ENCODE measurements around the gene CMTM8. TPM values are rescaled to one million over a fixed set of nuclear protein-coding genes. Genes with fewer than 3 reads are reported as not detected.

The CMTM8 gene
- total RNA-seq, 1 donor from 2014 or later: not detected

DNA sequence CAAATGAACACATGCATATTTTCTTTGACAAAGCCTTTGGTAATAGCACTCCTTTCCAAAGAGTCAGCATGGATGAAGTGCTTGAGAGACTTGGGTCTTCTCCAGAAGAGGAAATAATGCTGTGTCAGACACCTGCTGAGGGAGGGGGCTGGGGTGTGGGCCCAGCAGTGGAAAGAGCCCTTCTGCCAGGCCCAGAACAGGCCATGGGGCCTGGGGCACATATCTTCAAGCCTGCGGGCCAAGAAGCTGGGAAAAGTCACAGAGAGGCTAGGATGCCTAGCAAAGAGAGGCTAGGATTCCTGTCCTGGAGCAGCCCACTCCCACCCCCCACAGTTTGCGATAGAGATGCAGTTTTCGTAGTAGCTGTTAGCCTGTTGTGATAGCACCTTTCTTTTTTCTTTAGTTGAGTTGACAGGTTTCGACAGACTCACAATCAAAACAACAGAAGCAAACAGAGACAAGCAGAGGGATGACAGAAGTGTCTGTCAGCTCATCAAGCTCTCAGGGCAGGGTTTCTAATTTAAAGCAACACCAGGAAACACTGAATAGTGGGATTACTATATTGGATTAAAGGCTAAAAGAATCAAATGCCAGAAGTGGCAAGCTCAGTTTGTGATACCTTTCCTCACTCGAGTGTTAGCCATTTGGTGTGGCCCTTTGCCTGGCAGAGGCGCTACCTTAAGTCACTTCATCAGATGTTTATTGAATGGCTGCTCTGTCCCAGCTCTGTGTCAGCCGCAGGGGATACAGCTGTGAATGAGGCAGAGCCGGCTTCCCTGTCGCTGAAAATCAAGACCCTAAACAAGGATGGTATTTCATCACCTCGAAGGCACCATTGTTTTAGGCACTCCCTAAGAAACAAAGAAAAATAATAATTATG, 172.1 kb downstream of the CMTM8 start:
- no peaks in the 10 kb centered on the region for H3K9me3 ChIP-seq (ENCODE audit: control insufficient read depth in 3 of 3, low read length in 3 of 3)
- no peak overlapping the region for H3K9ac ChIP-seq (ENCODE audit: low read depth in 1 of 3, low read length in 3 of 3)
- no peak overlapping the region for H3K4me3 ChIP-seq (ENCODE audit: low read length in 3 of 3)
- H3K27me3 ChIP-seq (ENCODE audit: control insufficient read depth in 3 of 3, insufficient read depth in 3 of 3, low read length in 3 of 3): no peaks in the 10 kb centered on the region
- H3K4me1 ChIP-seq (ENCODE audit: control insufficient read depth in 3 of 3, insufficient read depth in 3 of 3, low read length in 3 of 3): peaks cover 3 to 8% (median 5%) of the 10 kb centered on the region in 3 donors
- H3K27ac ChIP-seq (ENCODE audit: low read depth, low read length): no peak overlapping the region
- H3K36me3 ChIP-seq (ENCODE audit: control insufficient read depth in 3 of 3, insufficient read depth in 3 of 3, low read length in 3 of 3): no peaks in the 10 kb centered on the region

DNA sequence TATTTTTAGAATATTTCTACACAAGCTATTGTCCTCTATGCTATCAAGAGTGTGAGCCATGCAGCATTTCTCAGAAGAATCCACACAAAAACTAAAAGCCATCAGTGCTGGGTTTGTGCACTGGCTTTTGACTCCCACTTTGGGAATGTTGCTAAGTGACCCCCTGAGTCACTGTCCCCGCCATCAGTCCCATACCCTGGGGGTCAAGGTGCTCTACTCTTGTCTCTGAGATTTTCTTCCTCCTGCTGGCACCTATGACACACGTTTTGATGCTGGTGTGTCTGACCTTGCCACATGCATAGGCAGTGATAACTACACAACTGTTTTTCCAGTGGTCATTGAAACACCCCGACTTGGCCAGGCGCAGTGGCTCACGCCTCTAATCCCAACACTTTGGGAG, 173.0 kb downstream of the CMTM8 start:
- H3K36me3 ChIP-seq (ENCODE audit: control insufficient read depth in 3 of 3, insufficient read depth in 3 of 3, low read length in 3 of 3): no peaks in the 10 kb centered on the region
- H3K27me3 ChIP-seq (ENCODE audit: control insufficient read depth in 3 of 3, insufficient read depth in 3 of 3, low read length in 3 of 3): no peaks in the 10 kb centered on the region
- H3K27ac ChIP-seq (ENCODE audit: low read depth, low read length): no peak overlapping the region
- no peak overlapping the region for H3K4me3 ChIP-seq (ENCODE audit: low read length in 3 of 3)
- no peak overlapping the region for H3K9ac ChIP-seq (ENCODE audit: low read depth in 1 of 3, low read length in 3 of 3)
- no peaks in the 10 kb centered on the region for H3K9me3 ChIP-seq (ENCODE audit: control insufficient read depth in 3 of 3, low read length in 3 of 3)
- H3K4me1 ChIP-seq (ENCODE audit: control insufficient read depth in 3 of 3, insufficient read depth in 3 of 3, low read length in 3 of 3): peaks cover 3 to 8% (median 5%) of the 10 kb centered on the region in 3 donors

DNA sequence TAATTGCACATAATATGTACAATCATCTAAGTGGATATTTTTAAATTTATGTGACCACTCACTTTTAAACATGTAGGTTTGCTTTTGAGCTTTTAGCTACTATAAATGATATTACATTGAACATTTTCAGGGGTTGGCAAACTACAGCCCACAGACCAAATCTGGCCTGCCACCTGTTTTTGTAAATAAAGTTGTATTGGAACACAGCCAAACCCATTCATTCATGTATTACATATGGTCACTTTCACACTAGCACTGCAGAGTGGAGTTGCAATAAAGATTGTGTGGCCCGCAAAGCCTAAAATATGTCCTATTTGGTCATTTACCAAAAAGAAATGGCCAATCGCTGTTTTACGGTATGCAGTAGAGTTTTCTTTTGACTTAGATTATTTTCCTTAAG, 174.4 kb downstream of the CMTM8 start:
- Histone ChIP-seq H3K4me3 (ENCODE audit: low read length in 3 of 3) (no peak overlapping the region), H3K9me3 (ENCODE audit: control insufficient read depth in 3 of 3, low read length in 3 of 3) (no peaks in the 10 kb centered on the region)

DNA sequence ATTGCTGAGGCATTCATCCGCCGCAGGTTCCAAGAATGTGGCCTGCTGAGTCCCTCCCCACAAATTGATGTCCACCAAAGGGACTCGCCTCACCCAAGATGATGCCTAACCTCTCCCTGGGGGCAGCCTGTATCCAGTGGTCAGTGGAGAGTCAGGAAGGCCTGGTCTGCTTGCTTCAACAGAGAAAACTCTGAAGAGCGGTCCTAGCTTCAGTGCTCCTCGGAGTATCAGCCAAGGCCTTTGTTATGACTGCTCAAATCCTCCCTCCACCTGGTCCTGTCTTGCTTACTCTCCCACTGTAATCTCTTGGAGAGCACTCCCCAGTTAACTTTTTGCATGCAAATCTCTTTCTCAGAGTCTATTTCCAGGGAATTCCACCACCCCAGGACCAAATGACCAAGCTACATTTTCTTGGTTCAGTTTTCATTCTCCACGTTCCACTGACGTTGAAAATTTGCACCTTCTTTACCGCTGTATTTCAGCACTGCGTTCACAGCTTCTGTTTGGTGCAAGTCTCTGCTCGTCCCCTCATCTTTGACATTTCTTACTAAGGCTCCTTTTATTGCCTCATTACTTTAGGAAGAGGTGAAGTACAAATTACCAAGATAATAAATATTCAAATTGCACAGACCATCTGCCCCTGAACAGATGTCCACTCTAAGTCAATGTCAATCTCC, 175.5 kb downstream of the CMTM8 start:
- no peaks in the 10 kb centered on the region for H3K9me3 ChIP-seq (ENCODE audit: control insufficient read depth in 3 of 3, low read length in 3 of 3)
- H3K27ac ChIP-seq (ENCODE audit: low read depth, low read length): no peak overlapping the region

More for the DNA sequence above, 174.4 kb downstream of the CMTM8 start:
- no peak overlapping the region for H3K9ac ChIP-seq (ENCODE audit: low read depth in 1 of 3, low read length in 3 of 3)
- H3K36me3 ChIP-seq (ENCODE audit: control insufficient read depth in 3 of 3, insufficient read depth in 3 of 3, low read length in 3 of 3): no peaks in the 10 kb centered on the region
- H3K27me3 ChIP-seq (ENCODE audit: control insufficient read depth in 3 of 3, insufficient read depth in 3 of 3, low read length in 3 of 3): no peaks in the 10 kb centered on the region
- no peak overlapping the region for H3K27ac ChIP-seq (ENCODE audit: low read depth, low read length)
- H3K4me1 ChIP-seq (ENCODE audit: control insufficient read depth in 3 of 3, insufficient read depth in 3 of 3, low read length in 3 of 3): peaks cover 3 to 8% (median 5%) of the 10 kb centered on the region in 3 donors

DNA sequence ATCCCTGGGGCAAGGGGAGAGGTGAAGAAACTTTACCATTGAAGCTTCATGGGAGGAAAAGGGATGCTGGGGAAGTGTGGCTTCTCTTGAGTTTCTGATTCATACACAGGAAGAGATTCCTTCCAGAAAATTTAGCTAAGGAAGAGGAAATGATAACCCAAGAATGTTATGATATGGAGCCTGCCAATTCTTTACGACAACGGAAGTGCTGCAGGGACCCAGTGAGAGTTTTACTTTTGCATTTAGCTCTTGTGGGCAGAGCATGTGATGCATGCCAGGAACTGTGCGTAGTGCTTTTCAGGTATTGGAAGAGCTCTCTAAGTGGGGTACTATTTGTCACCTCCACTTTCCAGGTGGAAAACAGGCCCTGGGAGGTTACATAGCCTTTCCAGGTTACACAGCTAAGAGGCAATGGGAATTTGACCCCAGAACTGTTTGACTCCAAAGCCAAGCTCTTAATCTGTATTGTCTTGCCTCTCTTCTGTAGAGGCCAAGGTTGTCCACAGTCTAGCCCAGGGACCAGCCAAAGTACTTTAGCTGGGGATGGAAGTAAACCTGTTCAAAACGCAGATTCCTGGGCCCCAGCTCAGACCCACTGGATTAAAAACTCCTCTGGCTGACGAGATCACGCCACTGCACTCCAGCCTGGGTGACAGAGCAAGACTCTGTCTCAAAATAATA, 176.2 kb downstream of the CMTM8 start:
- Histone ChIP-seq H3K27me3 (ENCODE audit: control insufficient read depth in 3 of 3, insufficient read depth in 3 of 3, low read length in 3 of 3) (no peaks in the 10 kb centered on the region), H3K36me3 (ENCODE audit: control insufficient read depth in 3 of 3, insufficient read depth in 3 of 3, low read length in 3 of 3) (no peaks in the 10 kb centered on the region), H3K9me3 (ENCODE audit: control insufficient read depth in 3 of 3, low read length in 3 of 3) (no peaks in the 10 kb centered on the region), H3K9ac (ENCODE audit: low read depth in 1 of 3, low read length in 3 of 3) (no peak overlapping the region), H3K4me1 (ENCODE audit: control insufficient read depth in 3 of 3, insufficient read depth in 3 of 3, low read length in 3 of 3) (peaks cover 3 to 8% (median 5%) of the 10 kb centered on the region in 3 donors), H3K4me3 (ENCODE audit: low read length in 3 of 3) (no peak overlapping the region), H3K27ac (ENCODE audit: low read depth, low read length) (peak overlapping the region; percentile 60)

More for the DNA sequence above, 175.5 kb downstream of the CMTM8 start:
- Histone ChIP-seq H3K9ac (ENCODE audit: low read depth in 1 of 3, low read length in 3 of 3) (no peak overlapping the region), H3K27me3 (ENCODE audit: control insufficient read depth in 3 of 3, insufficient read depth in 3 of 3, low read length in 3 of 3) (no peaks in the 10 kb centered on the region), H3K36me3 (ENCODE audit: control insufficient read depth in 3 of 3, insufficient read depth in 3 of 3, low read length in 3 of 3) (no peaks in the 10 kb centered on the region), H3K4me1 (ENCODE audit: control insufficient read depth in 3 of 3, insufficient read depth in 3 of 3, low read length in 3 of 3) (peaks cover 3 to 8% (median 5%) of the 10 kb centered on the region in 3 donors), H3K4me3 (ENCODE audit: low read length in 3 of 3) (no peak overlapping the region)

DNA sequence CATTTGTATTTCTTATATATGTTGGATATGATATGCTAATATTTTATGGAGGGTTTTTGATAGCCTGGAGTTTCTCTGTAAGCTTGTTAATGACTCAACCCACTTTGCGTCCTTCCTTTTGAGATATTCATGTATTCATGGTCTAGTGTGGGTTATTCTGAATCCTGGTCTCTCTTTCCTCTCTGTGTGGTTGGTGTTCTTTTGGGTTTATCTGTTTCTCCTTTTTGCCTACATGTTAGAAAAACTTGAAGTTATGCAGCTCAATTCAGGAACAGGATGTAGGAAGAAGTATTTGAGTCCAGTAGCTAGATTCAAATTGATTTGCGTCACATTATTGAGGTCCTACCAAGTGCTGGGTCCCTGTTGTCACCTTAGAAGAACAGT, 181.3 kb downstream of the CMTM8 start:
- no peaks in the 10 kb centered on the region for H3K36me3 ChIP-seq (ENCODE audit: control insufficient read depth in 3 of 3, insufficient read depth in 3 of 3, low read length in 3 of 3)
- H3K9me3 ChIP-seq (ENCODE audit: control insufficient read depth in 3 of 3, low read length in 3 of 3): peaks cover 0 to 2% (median 0%) of the 10 kb centered on the region in 3 donors
- H3K9ac ChIP-seq (ENCODE audit: low read depth in 1 of 3, low read length in 3 of 3): no peak overlapping the region
- peak overlapping the region; percentile 48 for H3K27ac ChIP-seq (ENCODE audit: low read depth, low read length)
- H3K4me3 ChIP-seq (ENCODE audit: low read length in 3 of 3): no peak overlapping the region
- H3K27me3 ChIP-seq (ENCODE audit: control insufficient read depth in 3 of 3, insufficient read depth in 3 of 3, low read length in 3 of 3): no peaks in the 10 kb centered on the region
- H3K4me1 ChIP-seq (ENCODE audit: control insufficient read depth in 3 of 3, insufficient read depth in 3 of 3, low read length in 3 of 3): peaks cover 36 to 47% (median 37%) of the 10 kb centered on the region in 3 donors

Small RNA genes lying within 50 kb of the gene (small RNA-seq; reads per million reads assigned to genes)
- gene AC097639.2: not detected

Other genes with a start within 250 kb of the CMTM8 start
- 54.3 TPM for gene GPD1L, start 132.1 kb upstream of the CMTM8 start, total RNA-seq
- gene CMTM7, start 153.2 kb downstream of the CMTM8 start, total RNA-seq: 3.7 TPM

Data from skeletal muscle tissue (tissue), 5 donors.